Measurements from ENCODE around the gene ARHGAP15. TPM values are rescaled to one million over a fixed set of nuclear protein-coding genes. Genes with fewer than 3 reads are reported as not detected.

The ARHGAP15 gene
- total RNA-seq, 2 experiments from 2014 or later = 71.3 to 72.8 TPM

- DNase-seq (no peak), ATAC-seq (no peak)
- Mint-ChIP-seq H3K4me3 (no peak overlapping the region), H3K36me3 (ENCODE audit: low read depth) (no peaks in the 10 kb centered on the region), H3K27ac (no peak overlapping the region), H3K4me1 (ENCODE audit: low read depth) (peaks cover 13% of the 10 kb centered on the region), H3K27me3 (peaks cover 3% of the 10 kb centered on the region), H3K9me3 (no peaks in the 10 kb centered on the region)
- intact Hi-C loops (cut with micrococcal nuclease) = no loop called here
- POLR2A ChIA-PET = no interaction called here
- TF ChIP-seq, protein P1, sequence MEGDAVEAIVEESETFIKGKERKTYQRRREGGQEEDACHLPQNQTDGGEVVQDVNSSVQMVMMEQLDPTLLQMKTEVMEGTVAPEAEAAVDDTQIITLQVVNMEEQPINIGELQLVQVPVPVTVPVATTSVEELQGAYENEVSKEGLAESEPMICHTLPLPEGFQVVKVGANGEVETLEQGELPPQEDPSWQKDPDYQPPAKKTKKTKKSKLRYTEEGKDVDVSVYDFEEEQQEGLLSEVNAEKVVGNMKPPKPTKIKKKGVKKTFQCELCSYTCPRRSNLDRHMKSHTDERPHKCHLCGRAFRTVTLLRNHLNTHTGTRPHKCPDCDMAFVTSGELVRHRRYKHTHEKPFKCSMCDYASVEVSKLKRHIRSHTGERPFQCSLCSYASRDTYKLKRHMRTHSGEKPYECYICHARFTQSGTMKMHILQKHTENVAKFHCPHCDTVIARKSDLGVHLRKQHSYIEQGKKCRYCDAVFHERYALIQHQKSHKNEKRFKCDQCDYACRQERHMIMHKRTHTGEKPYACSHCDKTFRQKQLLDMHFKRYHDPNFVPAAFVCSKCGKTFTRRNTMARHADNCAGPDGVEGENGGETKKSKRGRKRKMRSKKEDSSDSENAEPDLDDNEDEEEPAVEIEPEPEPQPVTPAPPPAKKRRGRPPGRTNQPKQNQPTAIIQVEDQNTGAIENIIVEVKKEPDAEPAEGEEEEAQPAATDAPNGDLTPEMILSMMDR (IDR thresholded peaks at IDR 0.05) = no peak
- CTCF ChIA-PET = no interaction called here
Observed at GRCh38 chr2:143807192-143807591, 678.0 kb downstream of the ARHGAP15 start.

DNA sequence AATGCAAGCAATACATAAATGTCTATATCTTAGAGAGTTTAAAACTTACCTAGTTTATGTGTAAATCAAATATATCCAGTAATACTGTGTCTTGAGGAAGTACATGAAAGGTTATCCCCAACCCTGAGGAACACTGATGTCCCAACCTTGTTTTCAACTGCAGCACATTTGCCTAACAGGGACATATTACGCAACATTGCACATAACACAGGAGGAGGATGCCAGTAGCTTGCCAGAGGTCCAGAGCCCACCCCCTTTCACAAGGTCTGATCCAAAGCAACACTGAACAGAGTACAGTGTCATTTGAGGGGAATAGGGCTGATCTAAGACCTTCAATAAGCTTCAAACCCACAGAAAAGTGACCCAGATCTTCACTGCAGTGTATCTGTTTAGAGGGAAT lies 678.5 kb downstream of the ARHGAP15 start:
- ChIA-PET POLR2A (no interaction called here), CTCF (no interaction called here)
- H3K27me3 Mint-ChIP-seq = peaks cover 3% of the 10 kb centered on the region
- TF ChIP-seq, protein P1 (IDR thresholded peaks at IDR 0.05) = no peak
- ATAC-seq (no peak), DNase-seq (no peak)
- peaks cover 10% of the 10 kb centered on the region for H3K4me1 Mint-ChIP-seq (ENCODE audit: low read depth)
- intact Hi-C loops (cut with micrococcal nuclease) = no loop called here
- no peak overlapping the region for H3K4me3 Mint-ChIP-seq
- H3K9me3 Mint-ChIP-seq = no peaks in the 10 kb centered on the region
- no peaks in the 10 kb centered on the region for H3K36me3 Mint-ChIP-seq (ENCODE audit: low read depth)
- no peak overlapping the region for H3K27ac Mint-ChIP-seq

DNA sequence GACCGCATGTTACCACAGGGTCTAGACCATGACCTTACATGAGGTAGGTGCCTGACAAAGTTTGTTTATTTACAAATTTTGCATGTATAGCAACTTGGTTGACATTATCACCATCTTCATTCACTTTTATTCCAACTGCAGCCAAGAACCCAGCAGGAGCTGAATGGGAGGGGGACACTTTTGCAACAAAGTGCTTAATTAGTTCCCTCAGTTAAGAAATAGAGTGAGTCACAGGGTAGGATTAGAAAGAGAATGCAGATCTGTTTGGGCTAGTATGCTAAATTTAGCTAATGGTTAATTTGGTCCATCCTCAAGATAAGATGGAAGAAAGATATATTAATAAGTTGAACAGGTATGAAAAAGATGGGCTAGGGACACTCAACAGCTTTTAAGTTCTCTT lies 678.9 kb downstream of the ARHGAP15 start:
- ATAC-seq (no peak), DNase-seq (no peak)
- H3K27ac Mint-ChIP-seq = no peak overlapping the region
- H3K27me3 Mint-ChIP-seq = peaks cover 3% of the 10 kb centered on the region
- no peaks in the 10 kb centered on the region for H3K9me3 Mint-ChIP-seq
- CTCF ChIA-PET = no interaction called here
- H3K4me3 Mint-ChIP-seq = no peak overlapping the region
- no peaks in the 10 kb centered on the region for H3K36me3 Mint-ChIP-seq (ENCODE audit: low read depth)
- intact Hi-C loops (cut with micrococcal nuclease) = no loop called here
- H3K4me1 Mint-ChIP-seq (ENCODE audit: low read depth) = peaks cover 5% of the 10 kb centered on the region
- POLR2A ChIA-PET = no interaction called here
- TF ChIP-seq, protein P1 (IDR thresholded peaks at IDR 0.05) = no peak

DNA sequence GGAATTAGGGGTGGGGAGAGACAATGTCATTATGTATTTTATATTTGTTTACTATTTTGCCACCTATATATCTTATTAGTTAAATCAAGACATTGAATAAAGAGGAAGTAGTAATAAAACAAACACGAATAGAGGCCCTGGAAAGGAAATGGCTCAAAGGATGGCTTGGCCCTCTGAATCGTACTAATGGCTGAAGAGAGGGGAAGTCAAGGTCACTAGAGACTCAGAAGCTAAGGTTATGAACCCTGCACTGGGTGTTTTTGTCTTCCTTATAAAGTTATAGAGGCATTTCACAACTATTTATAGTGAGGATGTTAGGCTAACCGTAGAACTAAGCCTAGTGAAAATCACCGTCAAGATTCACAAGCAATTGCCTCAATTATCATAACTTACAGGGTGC lies 685.9 kb downstream of the ARHGAP15 start:
- no peaks in the 10 kb centered on the region for H3K36me3 Mint-ChIP-seq (ENCODE audit: low read depth)
- H3K9me3 Mint-ChIP-seq = no peaks in the 10 kb centered on the region
- no peak overlapping the region for H3K27ac Mint-ChIP-seq
- DNase-seq (no peak), ATAC-seq (no peak)
- no peaks in the 10 kb centered on the region for H3K27me3 Mint-ChIP-seq
- no peak overlapping the region for H3K4me3 Mint-ChIP-seq
- ChIA-PET CTCF (interaction anchor here (0.7 kb wide), 1 partner anchor 791 kb away, joined by 3 read pairs; no protein-coding TSS in a partner anchor), POLR2A (no interaction called here)
- TF ChIP-seq, protein P1 (IDR thresholded peaks at IDR 0.05) = no peak
- no peaks in the 10 kb centered on the region for H3K4me1 Mint-ChIP-seq (ENCODE audit: low read depth)
- intact Hi-C loops (cut with micrococcal nuclease) = no loop called here

GRCh38 chr2:143816916-143817315 lies 687.7 kb downstream of the ARHGAP15 start:
- H3K4me1 Mint-ChIP-seq (ENCODE audit: low read depth) = no peaks in the 10 kb centered on the region
- ChIA-PET CTCF (no interaction called here), POLR2A (no interaction called here)
- H3K4me3 Mint-ChIP-seq = no peak overlapping the region
- intact Hi-C loops (cut with micrococcal nuclease) = no loop called here
- H3K36me3 Mint-ChIP-seq (ENCODE audit: low read depth) = no peaks in the 10 kb centered on the region
- no peaks in the 10 kb centered on the region for H3K9me3 Mint-ChIP-seq
- ATAC-seq = no peak
- no peak overlapping the region for H3K27ac Mint-ChIP-seq
- no peak for DNase-seq
- TF ChIP-seq, protein P1 (IDR thresholded peaks at IDR 0.05) = no peak
- H3K27me3 Mint-ChIP-seq = no peaks in the 10 kb centered on the region
